Prostate gland (tissue), 2 donors: Measurements from ENCODE around the gene AOPEP. TPM values are rescaled to one million over a fixed set of nuclear protein-coding genes. Genes with fewer than 3 reads are reported as not detected.

Experiments
- DNase-seq: peaks from one replicate; pipeline ENCODE4 v3.0.0-alpha.2; 2019; ENCODE audit warnings: low spot score
- H3K27ac ChIP-seq, 2 donors: fragments of 200-600 bp; sonication (generic); 2 replicates each; pipeline ENCODE4 v1.5.1; 2017 to 2019
- H3K27me3 ChIP-seq: fragments of 200-600 bp; sonication (generic); replicated peaks from 2 replicates; pipeline ENCODE4 v1.5.1; 2019; ENCODE audit not compliant: insufficient read depth
- H3K36me3 ChIP-seq, 2 donors: fragments of 200-600 bp; sonication (generic); 1 replicate in 1 of 2; 2 replicates in 1 of 2; pipeline versions ENCODE4 v1.5.1 to v1.8.1; 2017 to 2019
- H3K4me1 ChIP-seq: fragments of 200-600 bp; sonication (generic); replicated peaks from 2 replicates; pipeline ENCODE4 v1.5.1; 2019
- H3K4me3 ChIP-seq, 2 donors: fragments of 200-600 bp; sonication (generic); 2 replicates each; pipeline ENCODE4 v1.5.1; 2017 to 2019
- H3K9me3 ChIP-seq: fragments of 200-600 bp; sonication (generic); 2 replicates; pipeline ENCODE4 v1.5.1; 2017
- POLR2A ChIP-seq: fragments of 450-650 bp; IDR thresholded peaks from one replicate; pipeline ENCODE4 v1.6.1; 2016; ENCODE audit warnings: antibody characterized with exemption, mild to moderate bottlenecking
- POLR2AphosphoS5 ChIP-seq: sonication (generic); formaldehyde crosslinking; IDR thresholded peaks from one replicate; pipeline ENCODE4 v1.6.1; 2017; ENCODE audit warnings: antibody characterized with exemption
- WGBS: methylation state at CpG from one replicate; pipeline ENCODE4 v1.1.5; 2018; 5-methylcytosine and 5-hydroxymethylcytosine counted together
- intact Hi-C: fragments of 100-400 bp; cut with DNase I; formaldehyde crosslinking; loops from one replicate; pipeline ENCODE4 v1.14.2; 2022
- total RNA-seq, 2 donors: library from RNA; depleted of rRNA; stranded (reverse); fragments of >200 nt; gene quantifications; one replicate each; pipeline ENCODE4 v1.1.0, GENCODE V29; 2016
- TF ChIP-seq, protein P1 (sequence below), 4 experiments: fragments of 200-600 bp in 2 of 4; fragments of 450-650 bp in 2 of 4; sonication (generic) in 2 of 4; IDR thresholded peaks; 1 replicate in 3 of 4; 2 replicates in 1 of 4; pipeline ENCODE4 v1.5.1; 2016 to 2019; ENCODE audit warnings: antibody characterized with exemption in 4 of 4, mild to moderate bottlenecking in 2 of 4, moderate library complexity in 2 of 4

The AOPEP gene
- total RNA-seq, 2 donors from 2014 or later, result 107 to 188 TPM

DNA sequence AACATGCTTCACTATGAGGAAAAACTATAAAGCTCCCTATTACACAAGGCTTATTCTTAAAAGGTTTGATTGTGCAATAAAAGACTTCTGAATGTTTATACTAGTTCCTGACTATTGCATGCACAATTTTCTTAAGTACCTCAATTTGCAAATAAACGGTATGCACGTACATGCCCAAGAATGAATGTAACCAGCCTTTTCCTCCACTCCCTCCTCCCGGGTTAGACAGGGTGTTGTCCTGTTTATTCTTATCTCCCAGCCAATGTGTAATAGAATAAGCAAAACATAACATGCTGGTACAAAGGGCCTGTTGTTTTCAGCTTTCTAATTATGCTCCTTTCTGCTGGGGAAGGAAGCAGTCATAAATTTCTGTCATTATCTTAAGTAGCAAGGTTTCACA, 79.1 kb downstream of the AOPEP start:
- Histone ChIP-seq H3K27me3 (no peaks in the 10 kb centered on the region), H3K4me3 (no peak overlapping the region), H3K36me3 (no peaks in the 10 kb centered on the region), H3K4me1 (no peaks in the 10 kb centered on the region), H3K9me3 (no peaks in the 10 kb centered on the region), H3K27ac (peak overlapping the region; percentile 50 to 65)
- intact Hi-C loops, result loop anchor here (5.0 kb wide), 1 partner anchor 202 kb away; no protein-coding TSS in a partner anchor
- no peak for TF ChIP-seq POLR2A
- TF ChIP-seq, protein P1, sequence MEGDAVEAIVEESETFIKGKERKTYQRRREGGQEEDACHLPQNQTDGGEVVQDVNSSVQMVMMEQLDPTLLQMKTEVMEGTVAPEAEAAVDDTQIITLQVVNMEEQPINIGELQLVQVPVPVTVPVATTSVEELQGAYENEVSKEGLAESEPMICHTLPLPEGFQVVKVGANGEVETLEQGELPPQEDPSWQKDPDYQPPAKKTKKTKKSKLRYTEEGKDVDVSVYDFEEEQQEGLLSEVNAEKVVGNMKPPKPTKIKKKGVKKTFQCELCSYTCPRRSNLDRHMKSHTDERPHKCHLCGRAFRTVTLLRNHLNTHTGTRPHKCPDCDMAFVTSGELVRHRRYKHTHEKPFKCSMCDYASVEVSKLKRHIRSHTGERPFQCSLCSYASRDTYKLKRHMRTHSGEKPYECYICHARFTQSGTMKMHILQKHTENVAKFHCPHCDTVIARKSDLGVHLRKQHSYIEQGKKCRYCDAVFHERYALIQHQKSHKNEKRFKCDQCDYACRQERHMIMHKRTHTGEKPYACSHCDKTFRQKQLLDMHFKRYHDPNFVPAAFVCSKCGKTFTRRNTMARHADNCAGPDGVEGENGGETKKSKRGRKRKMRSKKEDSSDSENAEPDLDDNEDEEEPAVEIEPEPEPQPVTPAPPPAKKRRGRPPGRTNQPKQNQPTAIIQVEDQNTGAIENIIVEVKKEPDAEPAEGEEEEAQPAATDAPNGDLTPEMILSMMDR (IDR thresholded peaks at IDR 0.05), result no peak
- TF ChIP-seq POLR2AphosphoS5, result peak; percentile 88
- 6% methylated on average over 3 of the region's 3 CpGs for WGBS
- peak; percentile 69 for DNase-seq

- WGBS, result 85% methylated on average over 3 of the region's 3 CpGs
- no peak for DNase-seq
- TF ChIP-seq, protein P1 (IDR thresholded peaks at IDR 0.05), result no peak
- TF ChIP-seq POLR2AphosphoS5 (no peak), POLR2A (no peak)
- Histone ChIP-seq H3K4me3 (no peak overlapping the region), H3K27me3 (no peaks in the 10 kb centered on the region), H3K9me3 (no peaks in the 10 kb centered on the region), H3K4me1 (no peaks in the 10 kb centered on the region), H3K27ac (peak overlapping the region; percentile 50 to 65), H3K36me3 (no peaks in the 10 kb centered on the region)
- intact Hi-C loops, result loop anchor here (5.0 kb wide), 1 partner anchor 201 kb away; no protein-coding TSS in a partner anchor
These were observed 79.9 kb downstream of the AOPEP start for GRCh38 chr9:94806307-94806893.

DNA sequence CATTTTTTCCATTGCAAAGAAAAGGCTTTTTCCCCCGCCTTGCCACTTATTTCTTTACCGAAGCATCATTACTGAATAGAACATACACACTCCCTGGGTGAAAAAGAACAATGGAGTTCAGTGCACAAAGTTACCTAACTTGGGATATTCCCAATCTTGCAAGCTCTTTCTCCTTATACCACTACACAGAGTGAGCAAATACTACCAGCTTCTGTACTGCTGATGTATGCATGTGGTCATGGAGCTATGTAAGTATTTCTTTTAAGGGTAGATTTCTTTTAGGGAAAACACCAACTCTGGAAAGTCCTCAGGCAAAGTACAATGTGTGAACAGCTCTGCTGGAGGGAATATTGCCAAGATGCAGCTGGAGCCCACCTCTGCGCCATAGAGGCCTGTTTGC, 81.1 kb downstream of the AOPEP start:
- H3K36me3 ChIP-seq, result no peaks in the 10 kb centered on the region
- DNase-seq, result no peak
- intact Hi-C loops, result loop anchor here (5.0 kb wide), 1 partner anchor 200 kb away; no protein-coding TSS in a partner anchor
- no peaks in the 10 kb centered on the region for H3K27me3 ChIP-seq
- no peaks in the 10 kb centered on the region for H3K9me3 ChIP-seq
- no peak overlapping the region for H3K27ac ChIP-seq
- WGBS, result 94% methylated on average over 3 of the region's 3 CpGs
- H3K4me1 ChIP-seq, result no peaks in the 10 kb centered on the region
- TF ChIP-seq, protein P1 (IDR thresholded peaks at IDR 0.05), result no peak
- TF ChIP-seq POLR2A (no peak), POLR2AphosphoS5 (no peak)
- no peak overlapping the region for H3K4me3 ChIP-seq

DNA sequence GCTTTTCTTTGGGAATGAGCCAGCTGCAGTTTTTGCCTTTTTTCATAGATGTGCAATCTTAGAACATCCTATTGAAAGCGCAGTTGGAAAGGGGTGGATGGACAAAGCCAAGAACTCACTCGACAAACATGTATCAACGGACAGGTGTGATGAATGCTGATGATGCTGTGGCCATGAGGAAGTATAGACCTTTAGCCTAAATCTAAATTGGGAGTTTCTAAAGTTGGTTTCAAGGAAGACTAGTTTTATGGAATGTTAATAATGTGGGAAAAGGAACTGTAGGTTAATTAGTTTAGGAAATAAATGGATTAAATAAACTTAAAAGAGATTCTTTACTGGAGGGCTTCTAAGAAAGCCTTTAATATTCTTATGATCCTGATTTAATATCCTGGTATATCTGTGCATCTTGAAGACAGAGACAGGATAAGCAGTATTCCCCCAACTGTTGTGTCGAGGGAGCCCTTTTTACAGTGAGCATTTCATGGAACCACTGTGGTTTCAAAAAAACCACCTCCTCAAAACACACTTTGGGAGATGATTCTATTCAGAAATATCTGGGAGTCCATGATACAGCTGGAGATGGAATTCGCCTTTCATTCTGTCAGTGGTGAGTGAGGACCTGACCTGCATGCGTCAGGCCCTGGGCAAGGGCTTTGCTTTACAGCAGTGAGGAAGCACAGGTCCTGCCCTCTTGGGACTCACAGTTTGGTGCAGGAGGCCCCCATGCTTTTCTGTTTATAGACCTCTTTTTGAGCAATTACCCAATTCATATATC, 82.6 kb downstream of the AOPEP start:
- DNase-seq, result no peak
- intact Hi-C loops, result loop anchor here (5.0 kb wide), 1 partner anchor 198 kb away; no protein-coding TSS in a partner anchor
- TF ChIP-seq POLR2A, result no peak
- TF ChIP-seq, protein P1 (IDR thresholded peaks at IDR 0.05), result no peak
- no peak for TF ChIP-seq POLR2AphosphoS5
- Histone ChIP-seq H3K36me3 (no peaks in the 10 kb centered on the region), H3K4me3 (no peak overlapping the region), H3K27ac (no peak overlapping the region), H3K27me3 (no peaks in the 10 kb centered on the region), H3K4me1 (no peaks in the 10 kb centered on the region), H3K9me3 (no peaks in the 10 kb centered on the region)
- WGBS, result 97% methylated on average over 6 of the region's 6 CpGs
